Calu3 (cell line): Measurements from ENCODE around the gene OOSP4B. TPM values are rescaled to one million over a fixed set of nuclear protein-coding genes. Genes with fewer than 3 reads are reported as not detected.

ENCODE experiments used
- BruUV-seq: library from RNA; stranded (reverse); fragments of 400-500 nt; replicated peaks from 2 replicates; lab custom pipeline; 2021; lab: Mats Ljungman, UMichigan
- CTCF ChIA-PET: fragments of 300-600 bp; sonication (Branson Sonifier 250); formaldehyde crosslinking; loops from one replicate; lab custom pipeline; 2022; ENCODE audit warnings: antibody characterized with exemption; lab: Charles Lee
- DNase-seq: peaks from one replicate; pipeline ENCODE4 v3.0.0; 2022
- H3K27ac Mint-ChIP-seq: one replicate; pipeline ENCODE4 v1.8.0; 2022; ENCODE audit warnings: mixed read lengths; ENCODE audit not compliant: unreplicated experiment
- H3K27me3 Mint-ChIP-seq: one replicate; pipeline ENCODE4 v1.8.0; 2022; ENCODE audit warnings: mixed read lengths; ENCODE audit not compliant: unreplicated experiment
- H3K36me3 Mint-ChIP-seq: one replicate; pipeline ENCODE4 v1.8.0; 2022; ENCODE audit warnings: mild to moderate bottlenecking, moderate library complexity, mixed read lengths; ENCODE audit not compliant: insufficient read depth, unreplicated experiment
- H3K4me1 Mint-ChIP-seq: one replicate; pipeline ENCODE4 v1.8.0; 2022; ENCODE audit warnings: mild to moderate bottlenecking, low read depth, mixed read lengths; ENCODE audit not compliant: unreplicated experiment
- H3K4me3 Mint-ChIP-seq: one replicate; pipeline ENCODE4 v1.8.0; 2022; ENCODE audit warnings: mild to moderate bottlenecking, low read depth, moderate library complexity, mixed read lengths; ENCODE audit not compliant: unreplicated experiment
- H3K9me3 Mint-ChIP-seq: one replicate; pipeline ENCODE4 v1.8.0; 2022; ENCODE audit warnings: low read depth, mixed read lengths; ENCODE audit not compliant: unreplicated experiment
- CTCF ChIP-seq: fragments of 200-600 bp; IDR thresholded peaks from one replicate; pipeline ENCODE4 v1.8.0; 2022; ENCODE audit warnings: antibody characterized with exemption; ENCODE audit not compliant: unreplicated experiment
- intact Hi-C: fragments of 100-400 bp; cut with micrococcal nuclease; formaldehyde crosslinking; loops from one replicate; pipeline ENCODE4 v1.10.0; 2022; ENCODE audit not compliant: unreplicated experiment
- total RNA-seq: library from RNA; stranded (reverse); gene quantifications from 2 replicates; pipeline ENCODE4 v1.2.3, GENCODE V29; 2022

Gene OOSP4B
- total RNA-seq, 1 experiment from 2014 or later: not detected

GRCh38 chr11:60056349-60056969, 39.5 kb downstream of the OOSP4B start, which contains the start of gene MS4A3:
TSS of gene MS4A3 (plus strand) at chr11:60056665. CDS start at chr11:60061161, 4,496 bp downstream.
- peaks cover 2% of the 10 kb centered on the region for H3K9me3 Mint-ChIP-seq
- intact Hi-C loops: loop anchor here (5.0 kb wide), 1 partner anchor 59 kb away; no protein-coding TSS in a partner anchor
- no peak for DNase-seq
- H3K4me3 Mint-ChIP-seq: no peak within 1 kb of the TSS
- no peaks in the 10 kb centered on the region for H3K27me3 Mint-ChIP-seq
- CTCF ChIA-PET: interaction anchor here (0.6 kb wide), 1 partner anchor 34 kb away, joined by 3 read pairs; no protein-coding TSS in a partner anchor
- no peak within 1 kb of the TSS for H3K27ac Mint-ChIP-seq
- H3K36me3 Mint-ChIP-seq: no peaks in the 10 kb centered on the region
- no peak for TF ChIP-seq CTCF
- H3K4me1 Mint-ChIP-seq: peaks cover 17% of the 10 kb centered on the region
- no TSS peak for BruUV-seq

- BruUV-seq: no TSS peak
- CTCF ChIA-PET: interaction anchor here (0.6 kb wide), 1 partner anchor 374 kb away, joined by 6 read pairs; no protein-coding TSS in a partner anchor
- no peaks in the 10 kb centered on the region for H3K36me3 Mint-ChIP-seq
- peaks cover 17% of the 10 kb centered on the region for H3K4me1 Mint-ChIP-seq
- no peak for DNase-seq
- peak overlapping the region; percentile 37 for H3K27ac Mint-ChIP-seq
- intact Hi-C loops: loop anchor here (5.0 kb wide), 1 partner anchor 62 kb away; no protein-coding TSS in a partner anchor
- H3K9me3 Mint-ChIP-seq: peaks cover 2% of the 10 kb centered on the region
- no peak overlapping the region for H3K4me3 Mint-ChIP-seq
- H3K27me3 Mint-ChIP-seq: no peaks in the 10 kb centered on the region
- no peak for TF ChIP-seq CTCF
Measured at GRCh38 chr11:60059052-60059451, 42.1 kb downstream of the OOSP4B start.

- Mint-ChIP-seq H3K4me1 (peaks cover 17% of the 10 kb centered on the region), H3K27ac (no peak overlapping the region), H3K9me3 (peaks cover 2% of the 10 kb centered on the region), H3K27me3 (no peaks in the 10 kb centered on the region), H3K4me3 (no peak overlapping the region), H3K36me3 (no peaks in the 10 kb centered on the region)
- BruUV-seq: no TSS peak
- TF ChIP-seq CTCF: no peak
- CTCF ChIA-PET: interaction anchor here (0.6 kb wide), 1 partner anchor 373 kb away, joined by 6 read pairs; no protein-coding TSS in a partner anchor
- no peak for DNase-seq
- intact Hi-C loops: loop anchor here (5.0 kb wide), 1 partner anchor 62 kb away; no protein-coding TSS in a partner anchor
Measured at GRCh38 chr11:60059521-60060240, 42.7 kb downstream of the OOSP4B start.

GRCh38 chr11:60064111-60064510, 47.1 kb downstream of the OOSP4B start:
- no peaks in the 10 kb centered on the region for H3K36me3 Mint-ChIP-seq

More at GRCh38 chr11:60064111-60064510, 47.1 kb downstream of the OOSP4B start:
- Mint-ChIP-seq H3K4me1 (peaks cover 8% of the 10 kb centered on the region), H3K27me3 (no peaks in the 10 kb centered on the region), H3K9me3 (peaks cover 2% of the 10 kb centered on the region), H3K27ac (no peak overlapping the region), H3K4me3 (no peak overlapping the region)
- no peak for TF ChIP-seq CTCF
- BruUV-seq: no TSS peak
- intact Hi-C loops: no loop called here
- CTCF ChIA-PET: no interaction called here
- DNase-seq: no peak
